HG03103 (cell line): Measurements from ENCODE around the gene PSMB2.

Experiments
- ATAC-seq: cut with Tn5 transposase; IDR thresholded peaks from one replicate; pipeline ENCODE4 v1.9.1; 2021; ENCODE audit warnings: low read depth; ENCODE audit not compliant: unreplicated experiment

Gene PSMB2

GRCh38 chr1:35574125-35574654, 67.1 kb downstream of the PSMB2 start:
- no peak for ATAC-seq

GRCh38 chr1:35573198-35574124, 67.9 kb downstream of the PSMB2 start, which contains the start of gene TFAP2E:
Gene TFAP2E, plus strand, starts transcription at chr1:35573314. Its CDS starts 264 bp downstream, at chr1:35573578.
- no peak for ATAC-seq

- no peak for ATAC-seq
These were observed 69.0 kb downstream of the PSMB2 start for GRCh38 chr1:35572296-35572695.

- no peak for ATAC-seq
These were observed 70.1 kb downstream of the PSMB2 start for GRCh38 chr1:35571263-35571662.

- no peak for ATAC-seq
These were observed 70.7 kb downstream of the PSMB2 start for GRCh38 chr1:35570589-35571137.

GRCh38 chr1:35569936-35570335, 71.4 kb downstream of the PSMB2 start:
- ATAC-seq, result no peak

GRCh38 chr1:35568975-35569395, 72.3 kb downstream of the PSMB2 start:
- ATAC-seq, result no peak

- ATAC-seq, result no peak
These were observed 73.3 kb downstream of the PSMB2 start for GRCh38 chr1:35567947-35568558.

- ATAC-seq, result no peak
These were observed 75.6 kb downstream of the PSMB2 start for GRCh38 chr1:35565742-35566133.

GRCh38 chr1:35564884-35565741, 76.2 kb downstream of the PSMB2 start:
- no peak for ATAC-seq

- no peak for ATAC-seq
These were observed 77.1 kb downstream of the PSMB2 start for GRCh38 chr1:35564037-35564883.

- no peak for ATAC-seq
These were observed 78.2 kb downstream of the PSMB2 start for GRCh38 chr1:35563166-35563565.

- no peak for ATAC-seq
These were observed 79.2 kb downstream of the PSMB2 start for GRCh38 chr1:35561972-35562680.

GRCh38 chr1:35561297-35561971, 79.9 kb downstream of the PSMB2 start:
- no peak for ATAC-seq

GRCh38 chr1:35560256-35561225, 80.8 kb downstream of the PSMB2 start:
- ATAC-seq, result no peak

GRCh38 chr1:35559317-35559944, 81.9 kb downstream of the PSMB2 start:
- no peak for ATAC-seq
